ENCODE results near the gene RNF212. TPM values are rescaled to one million over a fixed set of nuclear protein-coding genes. Genes with fewer than 3 reads are reported as not detected.

The RNF212 gene
- total and polyA plus RNA-seq, 2 donors (not counting 3 experiments of a cell fraction or from before 2014, with no cell fraction given), result 2.3 to 2.8 TPM

DNA sequence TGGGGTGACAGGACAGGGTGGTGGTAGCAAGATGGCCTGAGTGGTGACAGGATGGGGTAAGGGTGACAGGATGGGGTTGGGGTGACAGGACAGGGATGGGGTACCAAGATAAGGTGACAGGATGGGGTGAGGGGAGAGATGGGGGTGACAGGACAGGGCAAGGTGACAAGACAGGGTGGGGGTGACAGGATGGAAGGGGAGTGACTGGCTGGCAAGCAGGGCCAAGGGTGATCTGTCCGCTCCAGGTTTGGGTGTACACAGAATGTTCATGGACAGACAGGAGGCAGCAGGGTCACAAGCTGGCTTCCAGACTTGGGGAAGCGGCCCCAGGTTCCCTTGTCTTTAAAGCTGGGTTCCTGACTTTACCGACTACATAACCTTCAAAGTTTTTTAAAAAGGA, 23.3 kb downstream of the RNF212 start:
- Histone ChIP-seq H3K4me3 (replicated peaks in 1 of 3; ENCODE audit: insufficient read depth in 1 of 3, low read depth in 1 of 3, low read length in 3 of 3) (no peak overlapping the region), H3K79me2 (ENCODE audit: control insufficient read depth, insufficient read depth, low read length) (no peaks in the 10 kb centered on the region), H3K9me3 (replicated peaks; ENCODE audit: control insufficient read depth, insufficient read depth, low read length) (no peaks in the 10 kb centered on the region), H3K27me3 (ENCODE audit: control insufficient read depth in 2 of 2, insufficient read depth in 2 of 2, low read length in 2 of 2) (no peaks in the 10 kb centered on the region), H3K4me2 (ENCODE audit: insufficient read depth, low read length) (no peak overlapping the region), H2AFZ (ENCODE audit: low read depth, low read length) (no peak overlapping the region), H3K9me1 (replicated peaks; ENCODE audit: control insufficient read depth, extremely low read depth, insufficient read depth, low read length) (no peaks in the 10 kb centered on the region), H3K4me1 (ENCODE audit: control insufficient read depth, extremely low read depth, insufficient read depth, low read length) (no peaks in the 10 kb centered on the region), H4K20me1 (replicated peaks; ENCODE audit: control insufficient read depth, extremely low read depth, insufficient read depth, low read length) (no peaks in the 10 kb centered on the region), H3K27ac (ENCODE audit: insufficient read depth, low read depth, low read length) (no peak overlapping the region), H3K9ac (replicated peaks; ENCODE audit: extremely low read depth, insufficient read depth, low read length) (no peak overlapping the region), H3K36me3 (ENCODE audit: control insufficient read depth in 2 of 2, extremely low read depth in 1 of 2, insufficient read depth in 2 of 2, low read length in 2 of 2) (no peaks in the 10 kb centered on the region)
- no peak for TF ChIP-seq POLR2AphosphoS5 (IDR thresholded peaks at IDR 0.05; ENCODE audit: insufficient read depth, low read depth, low read length)
- TF ChIP-seq GATA2 (IDR thresholded peaks at IDR 0.05; ENCODE audit: insufficient read depth, insufficient read length, low read depth, low read length), result no peak
- TF ChIP-seq MYC (IDR thresholded peaks at IDR 0.05; ENCODE audit: low read depth, low read length), result no peak
- no peak for TF ChIP-seq FOS (IDR thresholded peaks at IDR 0.05; ENCODE audit: borderline replicate concordance, insufficient read depth, low read length)
- TF ChIP-seq JUN (IDR thresholded peaks at IDR 0.05; ENCODE audit: borderline replicate concordance, insufficient read depth, insufficient read length, low read depth), result no peak
- TF ChIP-seq, protein P1, sequence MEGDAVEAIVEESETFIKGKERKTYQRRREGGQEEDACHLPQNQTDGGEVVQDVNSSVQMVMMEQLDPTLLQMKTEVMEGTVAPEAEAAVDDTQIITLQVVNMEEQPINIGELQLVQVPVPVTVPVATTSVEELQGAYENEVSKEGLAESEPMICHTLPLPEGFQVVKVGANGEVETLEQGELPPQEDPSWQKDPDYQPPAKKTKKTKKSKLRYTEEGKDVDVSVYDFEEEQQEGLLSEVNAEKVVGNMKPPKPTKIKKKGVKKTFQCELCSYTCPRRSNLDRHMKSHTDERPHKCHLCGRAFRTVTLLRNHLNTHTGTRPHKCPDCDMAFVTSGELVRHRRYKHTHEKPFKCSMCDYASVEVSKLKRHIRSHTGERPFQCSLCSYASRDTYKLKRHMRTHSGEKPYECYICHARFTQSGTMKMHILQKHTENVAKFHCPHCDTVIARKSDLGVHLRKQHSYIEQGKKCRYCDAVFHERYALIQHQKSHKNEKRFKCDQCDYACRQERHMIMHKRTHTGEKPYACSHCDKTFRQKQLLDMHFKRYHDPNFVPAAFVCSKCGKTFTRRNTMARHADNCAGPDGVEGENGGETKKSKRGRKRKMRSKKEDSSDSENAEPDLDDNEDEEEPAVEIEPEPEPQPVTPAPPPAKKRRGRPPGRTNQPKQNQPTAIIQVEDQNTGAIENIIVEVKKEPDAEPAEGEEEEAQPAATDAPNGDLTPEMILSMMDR (IDR thresholded peaks at IDR 0.05; ENCODE audit: extremely low read depth in 1 of 2, insufficient read depth in 1 of 2, low read depth in 1 of 2, low read length in 2 of 2), result no peak
- TF ChIP-seq EZH2 (IDR thresholded peaks at IDR 0.05; ENCODE audit: borderline replicate concordance, low read depth, low read length, severe bottlenecking), result no peak
- TF ChIP-seq, protein P2, sequence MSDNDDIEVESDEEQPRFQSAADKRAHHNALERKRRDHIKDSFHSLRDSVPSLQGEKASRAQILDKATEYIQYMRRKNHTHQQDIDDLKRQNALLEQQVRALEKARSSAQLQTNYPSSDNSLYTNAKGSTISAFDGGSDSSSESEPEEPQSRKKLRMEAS (IDR thresholded peaks at IDR 0.05; ENCODE audit: insufficient read depth, insufficient read length), result no peak
- DNase-seq (ENCODE audit: low read depth, low spot score) (no peak), FAIRE-seq (no peak)
- POLR2A ChIA-PET, result no interaction called here
- dilution Hi-C loops (cut with MboI; ENCODE audit: extremely low pct_ligation_motif_present, low sequenced_read_pairs) (no loop called here), intact Hi-C loops (cut with micrococcal nuclease) (no loop called here)
- no TSS peak for BruUV-seq (replicated peaks)
- CTCF ChIA-PET, result no interaction called here
